HCT116 (cell line): ENCODE measurements around the gene PATL1. TPM values are rescaled to one million over a fixed set of nuclear protein-coding genes. Genes with fewer than 3 reads are reported as not detected.

Experiments used
- ATAC-seq: fragments of 200-7000 bp; cut with Tn5 transposase; 2 replicates; pipeline ENCODE4 v1.9.1; 2020; ENCODE audit warnings: mild to moderate bottlenecking, moderate library complexity
- BruUV-seq: library from RNA; stranded (reverse); fragments of 400-500 nt; replicated peaks from 2 replicates; lab custom pipeline; 2021; lab: Mats Ljungman, UMichigan
- CTCF ChIA-PET: fragments of 300-600 bp; sonication (Branson Sonifier 250); formaldehyde crosslinking; loops from one replicate; lab custom pipeline; 2021; ENCODE audit warnings: antibody characterized with exemption; lab: Charles Lee
- POLR2A ChIA-PET: fragments of 300-600, 350-600 bp; sonication (Branson Sonifier 250); formaldehyde crosslinking; loops from one replicate; lab custom pipeline; 2021; ENCODE audit warnings: antibody characterized with exemption; lab: Charles Lee
- RAD21 ChIA-PET, 2 experiments: fragments of 300-600 bp; sonication (Branson Sonifier 250); formaldehyde crosslinking; loops; one replicate each; lab custom pipeline; 2023; ENCODE audit warnings: low total read pairs in 2 of 2; ENCODE audit not compliant: uncharacterized antibody in 2 of 2, unreplicated experiment in 2 of 2, low non-redundant PET in 1 of 2; lab: Charles Lee
- DNase-seq: peaks from one replicate; pipeline ENCODE4 v3.0.0-alpha.2; 2010; ENCODE audit warnings: low read depth, low spot score
- H2AFZ ChIP-seq: fragments of 200-600 bp; shearing (Covaris generic), sonication (generic); 2 replicates; pipeline ENCODE4 v1.6.1; 2017; ENCODE audit warnings: low read depth, mixed run types, mixed read lengths, antibody characterized with exemption, low read length; ENCODE audit not compliant: poor library complexity, severe bottlenecking
- H3K27ac ChIP-seq: 2 replicates; pipeline ENCODE4 v1.5.1; 2012; ENCODE audit warnings: low read depth, low read length
- H3K27me3 ChIP-seq: fragments of 200-600 bp; sonication (generic); 2 replicates; pipeline ENCODE4 v1.6.1; 2016; ENCODE audit warnings: mixed run types, low read length, mixed read lengths; ENCODE audit not compliant: insufficient read depth
- H3K36me3 ChIP-seq, 2 experiments: fragments of 200-500 bp in 1 of 2; fragments of 200-600 bp in 1 of 2; sonication (Bioruptor generic) in 1 of 2; sonication (generic) in 1 of 2; 2 replicates each; pipeline versions ENCODE4 v1.5.1 to v1.6.1; 2014 to 2016; ENCODE audit warnings: low read length in 2 of 2, inconsistent platforms in 1 of 2, mixed read lengths in 1 of 2, mixed run types in 1 of 2; ENCODE audit not compliant: insufficient read depth in 2 of 2, control insufficient read depth in 1 of 2
- H3K4me1 ChIP-seq, 2 experiments: fragments of 200-600 bp in 1 of 2; sonication (generic) in 1 of 2; 2 replicates each; pipeline versions ENCODE4 v1.5.1 to v1.6.1; 2012 to 2017; ENCODE audit warnings: low read length in 2 of 2, inconsistent platforms in 1 of 2, mild to moderate bottlenecking in 1 of 2, mixed read lengths in 1 of 2, mixed run types in 1 of 2, moderate library complexity in 1 of 2; ENCODE audit not compliant: insufficient read depth in 2 of 2, control insufficient read depth in 1 of 2
- H3K4me2 ChIP-seq: fragments of 200-600 bp; sonication (generic); 2 replicates; pipeline ENCODE4 v1.6.1; 2017; ENCODE audit warnings: mixed run types, low read length, mixed read lengths
- H3K4me3 ChIP-seq, 2 experiments: fragments of 200-600 bp in 1 of 2; sonication (generic) in 1 of 2; replicated peaks in 1 of 2; 2 replicates each; pipeline ENCODE4 v1.5.1; 2011 to 2016; ENCODE audit warnings: low read length in 2 of 2, control low read depth in 1 of 2, low read depth in 1 of 2, mild to moderate bottlenecking in 1 of 2, mixed read lengths in 1 of 2, mixed run types in 1 of 2
- H3K79me2 ChIP-seq: fragments of 200-600 bp; sonication (generic); 2 replicates; pipeline ENCODE4 v1.6.1; 2017; ENCODE audit warnings: mild to moderate bottlenecking, mixed run types, low read length, moderate library complexity, mixed read lengths; ENCODE audit not compliant: insufficient read depth
- H3K9ac ChIP-seq: fragments of 200-600 bp; sonication (generic); 2 replicates; pipeline ENCODE4 v1.6.1; 2016; ENCODE audit warnings: low read length, mixed read lengths
- H3K9me2 ChIP-seq: fragments of 200-600 bp; sonication (generic), shearing (Covaris generic); 2 replicates; pipeline ENCODE4 v1.6.1; 2017; ENCODE audit warnings: mixed run types, mild to moderate bottlenecking, moderate library complexity; ENCODE audit not compliant: insufficient read depth
- H3K9me3 ChIP-seq, 2 experiments: fragments of 200-500 bp in 1 of 2; fragments of 200-600 bp in 1 of 2; sonication (Bioruptor generic) in 1 of 2; sonication (generic) in 1 of 2; 2 replicates each; pipeline ENCODE4 v1.6.1; 2014 to 2017; ENCODE audit warnings: low read length in 2 of 2, mixed read lengths in 2 of 2, inconsistent platforms in 1 of 2, low read depth in 1 of 2, mild to moderate bottlenecking in 1 of 2, mixed run types in 1 of 2, moderate library complexity in 1 of 2; ENCODE audit not compliant: control insufficient read depth in 1 of 2, insufficient read depth in 1 of 2
- H4K20me1 ChIP-seq: fragments of 200-600 bp; sonication (generic), shearing (Covaris generic); 2 replicates; pipeline ENCODE4 v1.6.1; 2017; ENCODE audit warnings: mixed run types, mild to moderate bottlenecking, moderate library complexity; ENCODE audit not compliant: insufficient read depth
- CBX3 ChIP-seq: IDR thresholded peaks from 2 replicates; pipeline ENCODE4 v1.6.1; 2012; ENCODE audit warnings: low read depth
- EGR1 ChIP-seq: IDR thresholded peaks from 2 replicates; pipeline ENCODE4 v1.6.1; 2012; ENCODE audit warnings: low read depth
- ELF1 ChIP-seq: IDR thresholded peaks from 2 replicates; pipeline ENCODE4 v1.6.1; 2012; ENCODE audit warnings: low read depth, borderline replicate concordance
- EZH2 ChIP-seq: fragments of 200-600 bp; sonication (generic); IDR thresholded peaks from 2 replicates; pipeline ENCODE4 v1.6.1; 2017; ENCODE audit warnings: antibody characterized with exemption, mixed run types
- RAD21 ChIP-seq: IDR thresholded peaks from 2 replicates; pipeline ENCODE4 v1.6.1; 2012; ENCODE audit warnings: low read depth, mild to moderate bottlenecking
- ZFX ChIP-seq: fragments of 450-650 bp; IDR thresholded peaks from 2 replicates; pipeline ENCODE4 v1.6.1; 2017
- intact Hi-C: fragments of 100-400 bp; cut with micrococcal nuclease; formaldehyde crosslinking; loops from 2 replicates; pipeline ENCODE4 v1.10.0; 2022
- total RNA-seq: library from RNA; stranded (reverse); gene quantifications from one replicate; pipeline ENCODE4 v1.2.1, GENCODE V29; 2021; ENCODE audit not compliant: unreplicated experiment
- TF ChIP-seq, protein P1 (sequence below): IDR thresholded peaks from 2 replicates; pipeline ENCODE4 v1.6.1; 2011; ENCODE audit warnings: mild to moderate bottlenecking, low read length, moderate library complexity; ENCODE audit not compliant: insufficient replicate concordance; ENCODE audit errors: extremely low read depth
- TF ChIP-seq, protein P2 (sequence below), 3 experiments: fragments of 200-600 bp in 1 of 3; sonication (generic) in 1 of 3; IDR thresholded peaks in 2 of 3; conservative IDR thresholded peaks in 1 of 3; 2 replicates each; pipeline ENCODE4 v1.5.1; 2012 to 2017; ENCODE audit warnings: low read depth in 2 of 3, low read length in 2 of 3, antibody characterized with exemption in 1 of 3, borderline replicate concordance in 1 of 3, control low read depth in 1 of 3, mild to moderate bottlenecking in 1 of 3, mixed read lengths in 1 of 3, mixed run types in 1 of 3, moderate library complexity in 1 of 3; ENCODE audit not compliant: insufficient read depth in 1 of 3

The PATL1 gene
- total RNA-seq, 1 experiment from 2014 or later, result 37.6 TPM

DNA sequence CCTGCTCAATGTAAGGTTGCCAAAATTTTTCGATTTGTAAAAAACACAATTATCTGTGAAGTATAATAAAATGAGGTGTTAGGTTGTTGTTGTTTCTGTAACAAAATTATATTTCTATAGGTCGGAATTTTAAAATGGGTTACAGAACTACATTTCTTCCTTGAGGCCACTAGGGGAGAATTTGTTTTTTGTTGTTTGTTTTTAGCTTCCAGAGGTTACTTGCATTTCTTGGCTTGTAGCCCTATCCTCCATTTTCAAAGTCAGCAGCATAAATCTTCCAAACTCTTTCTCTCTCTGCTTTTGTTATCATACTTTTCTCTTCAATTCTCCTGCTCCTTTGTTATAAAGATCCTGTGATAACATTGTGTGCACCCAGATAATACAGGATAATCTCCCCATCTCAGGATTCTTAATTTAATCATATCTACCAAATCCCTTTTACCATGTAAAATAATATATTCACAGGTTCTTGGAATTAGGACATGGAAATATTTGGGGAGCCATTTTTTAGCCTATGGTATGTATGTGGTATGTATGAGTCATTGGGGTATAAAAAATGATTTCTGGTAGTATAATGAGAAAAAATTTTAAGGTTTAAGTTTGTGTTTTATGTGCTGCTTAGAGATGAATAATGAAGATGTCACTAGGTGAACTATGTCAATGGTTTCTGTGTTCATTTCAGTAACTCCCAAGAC lies 9.4 kb upstream of the PATL1 start:
- CTCF ChIA-PET, result interaction anchor here (1.1 to 2.0 kb wide), 2 partner anchors 9 kb away, joined by 3 to 6 read pairs; partner anchors contain the start of gene PATL1
- TF ChIP-seq, protein P1, sequence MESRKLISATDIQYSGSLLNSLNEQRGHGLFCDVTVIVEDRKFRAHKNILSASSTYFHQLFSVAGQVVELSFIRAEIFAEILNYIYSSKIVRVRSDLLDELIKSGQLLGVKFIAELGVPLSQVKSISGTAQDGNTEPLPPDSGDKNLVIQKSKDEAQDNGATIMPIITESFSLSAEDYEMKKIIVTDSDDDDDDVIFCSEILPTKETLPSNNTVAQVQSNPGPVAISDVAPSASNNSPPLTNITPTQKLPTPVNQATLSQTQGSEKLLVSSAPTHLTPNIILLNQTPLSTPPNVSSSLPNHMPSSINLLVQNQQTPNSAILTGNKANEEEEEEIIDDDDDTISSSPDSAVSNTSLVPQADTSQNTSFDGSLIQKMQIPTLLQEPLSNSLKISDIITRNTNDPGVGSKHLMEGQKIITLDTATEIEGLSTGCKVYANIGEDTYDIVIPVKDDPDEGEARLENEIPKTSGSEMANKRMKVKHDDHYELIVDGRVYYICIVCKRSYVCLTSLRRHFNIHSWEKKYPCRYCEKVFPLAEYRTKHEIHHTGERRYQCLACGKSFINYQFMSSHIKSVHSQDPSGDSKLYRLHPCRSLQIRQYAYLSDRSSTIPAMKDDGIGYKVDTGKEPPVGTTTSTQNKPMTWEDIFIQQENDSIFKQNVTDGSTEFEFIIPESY, result no peak
- TF ChIP-seq, protein P2, sequence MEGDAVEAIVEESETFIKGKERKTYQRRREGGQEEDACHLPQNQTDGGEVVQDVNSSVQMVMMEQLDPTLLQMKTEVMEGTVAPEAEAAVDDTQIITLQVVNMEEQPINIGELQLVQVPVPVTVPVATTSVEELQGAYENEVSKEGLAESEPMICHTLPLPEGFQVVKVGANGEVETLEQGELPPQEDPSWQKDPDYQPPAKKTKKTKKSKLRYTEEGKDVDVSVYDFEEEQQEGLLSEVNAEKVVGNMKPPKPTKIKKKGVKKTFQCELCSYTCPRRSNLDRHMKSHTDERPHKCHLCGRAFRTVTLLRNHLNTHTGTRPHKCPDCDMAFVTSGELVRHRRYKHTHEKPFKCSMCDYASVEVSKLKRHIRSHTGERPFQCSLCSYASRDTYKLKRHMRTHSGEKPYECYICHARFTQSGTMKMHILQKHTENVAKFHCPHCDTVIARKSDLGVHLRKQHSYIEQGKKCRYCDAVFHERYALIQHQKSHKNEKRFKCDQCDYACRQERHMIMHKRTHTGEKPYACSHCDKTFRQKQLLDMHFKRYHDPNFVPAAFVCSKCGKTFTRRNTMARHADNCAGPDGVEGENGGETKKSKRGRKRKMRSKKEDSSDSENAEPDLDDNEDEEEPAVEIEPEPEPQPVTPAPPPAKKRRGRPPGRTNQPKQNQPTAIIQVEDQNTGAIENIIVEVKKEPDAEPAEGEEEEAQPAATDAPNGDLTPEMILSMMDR (IDR thresholded peaks at IDR 0.05 in 2 of 3, conservative IDR thresholded peaks at IDR 0.05 in 1 of 3; ENCODE audit: borderline replicate concordance in 1 of 3, insufficient read depth in 1 of 3, low read depth in 2 of 3, low read length in 2 of 3), result no peak; a peak in 1 of 6 replicates
- no peak for TF ChIP-seq EGR1
- TF ChIP-seq ELF1, result no peak
- no peak for TF ChIP-seq RAD21
- no peak for TF ChIP-seq EZH2
- TF ChIP-seq ZFX, result no peak
- no peak for TF ChIP-seq CBX3
- Histone ChIP-seq H4K20me1 (no peaks in the 10 kb centered on the region), H3K4me1 (0 out of 4 replicates have a peak, but pooled peaks cover 0 to 2% of the 10 kb centered on the region in 2 experiments), H3K9me3 (no peaks in the 10 kb centered on the region), H3K4me3 (no peak overlapping the region), H3K27ac (no peak overlapping the region), H3K79me2 (no peaks in the 10 kb centered on the region), H2AFZ (no peak overlapping the region), H3K9me2 (no peaks in the 10 kb centered on the region), H3K9ac (no peak overlapping the region), H3K4me2 (no peak overlapping the region), H3K27me3 (no peaks in the 10 kb centered on the region), H3K36me3 (no peaks in the 10 kb centered on the region)
- no peak for DNase-seq
- POLR2A ChIA-PET, result no interaction called here
- no peak for ATAC-seq
- intact Hi-C loops, result no loop called here
- BruUV-seq, result no TSS peak
- RAD21 ChIA-PET, result no interaction called here
